DND-41 (cell line): ENCODE results near the gene MGAT4A.
A peak's percentile ranks its signal among the peaks of the same experiment; 100 is the strongest.

Source experiments
- EZH2 ChIP-seq: IDR thresholded peaks from 3 replicates; pipeline ENCODE4 v1.6.1; 2012; ENCODE audit warnings: borderline replicate concordance, low read depth, mild to moderate bottlenecking, moderate library complexity, low read length, inconsistent platforms; ENCODE audit not compliant: severe bottlenecking
- TF ChIP-seq, protein P1 (sequence below): IDR thresholded peaks from 2 replicates; pipeline ENCODE4 v1.5.1; 2012; ENCODE audit warnings: borderline replicate concordance, low read length, moderate library complexity, mild to moderate bottlenecking; ENCODE audit not compliant: poor library complexity, severe bottlenecking; ENCODE audit errors: extremely low read depth

DNA sequence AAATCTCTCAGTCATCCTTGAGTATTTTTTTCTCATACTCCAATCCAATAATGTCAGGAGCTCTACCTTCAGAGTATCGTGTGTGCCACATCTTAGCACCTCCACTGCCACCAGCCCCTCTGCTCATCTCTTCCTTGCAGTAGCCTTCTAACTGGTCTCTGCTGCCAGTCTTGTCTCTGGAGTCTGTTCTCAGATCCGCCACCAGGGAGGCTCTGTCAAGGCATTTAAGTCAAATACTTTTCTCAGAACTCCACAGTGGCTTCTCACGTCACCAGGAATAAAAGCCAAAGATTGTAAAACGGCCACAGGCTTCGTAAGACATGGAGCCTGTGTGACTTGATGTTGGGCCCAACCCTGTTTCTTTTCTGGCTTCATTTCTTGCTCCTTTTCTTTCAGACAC, 115.5 kb downstream of the MGAT4A start:
- TF ChIP-seq, protein P1, sequence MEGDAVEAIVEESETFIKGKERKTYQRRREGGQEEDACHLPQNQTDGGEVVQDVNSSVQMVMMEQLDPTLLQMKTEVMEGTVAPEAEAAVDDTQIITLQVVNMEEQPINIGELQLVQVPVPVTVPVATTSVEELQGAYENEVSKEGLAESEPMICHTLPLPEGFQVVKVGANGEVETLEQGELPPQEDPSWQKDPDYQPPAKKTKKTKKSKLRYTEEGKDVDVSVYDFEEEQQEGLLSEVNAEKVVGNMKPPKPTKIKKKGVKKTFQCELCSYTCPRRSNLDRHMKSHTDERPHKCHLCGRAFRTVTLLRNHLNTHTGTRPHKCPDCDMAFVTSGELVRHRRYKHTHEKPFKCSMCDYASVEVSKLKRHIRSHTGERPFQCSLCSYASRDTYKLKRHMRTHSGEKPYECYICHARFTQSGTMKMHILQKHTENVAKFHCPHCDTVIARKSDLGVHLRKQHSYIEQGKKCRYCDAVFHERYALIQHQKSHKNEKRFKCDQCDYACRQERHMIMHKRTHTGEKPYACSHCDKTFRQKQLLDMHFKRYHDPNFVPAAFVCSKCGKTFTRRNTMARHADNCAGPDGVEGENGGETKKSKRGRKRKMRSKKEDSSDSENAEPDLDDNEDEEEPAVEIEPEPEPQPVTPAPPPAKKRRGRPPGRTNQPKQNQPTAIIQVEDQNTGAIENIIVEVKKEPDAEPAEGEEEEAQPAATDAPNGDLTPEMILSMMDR: peak; percentile 29
- TF ChIP-seq EZH2: no peak
